NCI-H187 treated with DMSO at 0.1 percent for 48 hours (cell line): ENCODE data around the gene VPS72.

Experiments
- DNase-seq: peaks from one replicate; lab custom pipeline; 2025; lab: John Stamatoyannopoulos, UW

VPS72 gene

DNA sequence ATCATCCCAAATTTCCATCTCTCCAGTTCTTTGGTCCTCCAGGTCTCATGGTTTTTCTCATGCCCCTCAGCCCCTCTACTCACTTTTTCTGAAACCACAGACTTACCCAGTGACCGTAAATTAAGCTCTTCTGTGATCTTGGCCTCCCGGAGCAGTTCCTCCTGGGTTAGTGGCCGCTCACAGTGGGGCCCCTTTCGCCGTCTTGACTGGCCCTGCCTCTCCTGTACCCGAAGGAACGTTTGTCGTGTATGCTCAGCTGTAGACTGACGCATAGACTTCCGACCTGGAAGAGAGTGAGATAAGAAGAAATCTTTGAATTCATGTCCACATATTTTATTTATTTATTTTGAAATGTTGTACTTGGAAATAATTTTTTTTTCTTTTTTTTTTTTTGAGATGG lies 5.8 kb downstream of the VPS72 start:
- DNase-seq: no peak

DNA sequence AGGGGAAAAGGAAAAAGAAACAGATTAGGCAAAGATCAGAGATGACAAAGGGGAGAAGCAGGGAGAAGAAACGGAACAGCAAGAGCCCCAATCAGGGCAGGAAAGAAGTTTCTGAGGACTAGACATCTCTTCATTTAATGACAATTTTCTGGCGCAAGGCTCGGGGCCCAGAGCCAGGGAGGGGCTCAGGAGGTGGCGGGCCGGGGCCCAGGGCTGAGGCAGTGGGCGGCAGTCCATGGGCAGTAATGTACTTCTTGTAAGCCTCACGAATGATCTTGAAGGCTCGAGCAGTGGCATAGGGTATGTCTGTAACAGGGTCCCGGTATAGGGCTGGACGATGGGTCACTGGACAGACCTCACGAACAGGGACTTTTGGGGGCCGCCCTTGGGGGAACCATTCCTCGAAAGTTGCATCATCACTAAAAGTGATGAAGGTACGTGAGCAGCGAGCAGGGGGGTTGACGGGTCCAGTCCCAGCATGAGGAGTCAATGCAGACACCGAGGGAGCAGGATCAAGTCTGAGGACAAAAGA lies 13.4 kb downstream of the VPS72 start:
- no peak for DNase-seq

DNA sequence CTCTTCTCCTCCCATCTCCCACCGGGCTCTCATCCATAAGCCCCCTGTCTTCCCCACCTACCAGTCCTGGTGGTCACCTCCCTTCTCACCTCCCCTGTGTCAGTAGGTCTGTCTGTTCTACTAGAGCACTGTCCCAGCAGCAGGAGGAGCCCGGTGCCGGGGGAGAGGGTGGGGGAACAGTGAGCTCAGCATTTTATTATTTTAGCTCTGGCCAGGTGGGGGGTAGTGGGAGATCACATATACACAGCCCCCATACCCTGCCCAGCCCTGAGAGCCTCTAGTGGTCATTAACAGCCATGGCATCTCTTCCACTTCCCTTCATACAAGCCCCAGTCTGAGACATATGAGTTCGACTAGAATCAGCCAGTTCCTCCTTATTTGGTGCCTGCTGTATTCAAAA lies 14.1 kb downstream of the VPS72 start, which contains the start of gene TMOD4:
TMOD4 (minus strand) TSS at position 119 of the 400 bp plus-strand sequence. CDS start 1,106 bp downstream, outside the sequence.
- no peak for DNase-seq

DNA sequence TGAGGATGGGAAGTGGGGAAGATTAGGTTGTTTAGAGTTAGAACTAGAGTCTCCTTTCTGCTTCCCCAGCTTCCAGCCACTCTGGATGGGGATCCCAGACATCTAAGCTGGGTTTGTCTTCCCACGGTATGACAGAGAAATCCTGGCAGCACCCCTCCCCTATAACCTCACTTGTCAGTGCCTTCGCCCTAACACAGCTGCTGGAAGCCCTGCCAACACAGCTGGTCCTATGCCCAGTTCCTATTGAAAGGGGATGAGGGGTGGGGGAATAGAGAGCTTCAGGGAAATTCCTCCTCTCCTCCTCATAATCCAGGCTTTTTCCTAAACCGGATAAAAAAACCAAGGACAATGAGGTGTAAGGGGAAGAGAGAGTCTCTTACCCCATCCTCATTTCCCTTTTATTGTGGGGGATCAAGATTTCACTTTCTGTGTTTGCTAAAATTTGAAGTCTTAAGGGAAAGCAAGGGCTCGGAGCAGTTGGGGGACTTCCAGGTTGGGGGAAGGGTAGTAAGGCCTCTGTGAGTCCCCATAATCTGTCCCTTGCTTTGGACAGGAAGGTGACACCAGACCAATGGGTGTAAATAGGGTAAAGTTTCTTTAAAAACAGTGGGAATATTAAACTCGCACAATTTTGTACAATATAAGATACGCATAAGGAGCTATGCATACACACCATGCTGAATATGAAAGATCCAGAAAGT lies 14.8 kb downstream of the VPS72 start:
- no peak for DNase-seq

DNA sequence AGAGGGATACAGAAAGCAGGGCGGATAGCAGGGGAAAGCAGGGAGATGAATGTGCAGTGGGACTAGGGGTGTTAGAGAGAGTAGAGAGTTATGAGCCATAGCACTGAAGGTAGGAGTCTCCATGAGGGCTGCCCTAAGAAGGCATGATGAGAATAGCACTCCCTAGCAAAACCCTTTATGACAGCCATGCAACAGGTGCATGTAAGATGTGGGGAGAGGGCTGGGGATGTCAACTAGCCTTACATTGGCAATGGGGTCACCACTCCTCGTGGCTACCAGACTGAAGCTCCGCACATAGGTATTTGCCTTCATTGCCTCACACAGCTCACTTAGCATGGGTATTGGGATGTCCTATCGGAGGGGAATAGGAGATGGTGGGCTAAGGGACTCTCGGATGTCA lies 18.8 kb downstream of the VPS72 start:
- DNase-seq: no peak

DNA sequence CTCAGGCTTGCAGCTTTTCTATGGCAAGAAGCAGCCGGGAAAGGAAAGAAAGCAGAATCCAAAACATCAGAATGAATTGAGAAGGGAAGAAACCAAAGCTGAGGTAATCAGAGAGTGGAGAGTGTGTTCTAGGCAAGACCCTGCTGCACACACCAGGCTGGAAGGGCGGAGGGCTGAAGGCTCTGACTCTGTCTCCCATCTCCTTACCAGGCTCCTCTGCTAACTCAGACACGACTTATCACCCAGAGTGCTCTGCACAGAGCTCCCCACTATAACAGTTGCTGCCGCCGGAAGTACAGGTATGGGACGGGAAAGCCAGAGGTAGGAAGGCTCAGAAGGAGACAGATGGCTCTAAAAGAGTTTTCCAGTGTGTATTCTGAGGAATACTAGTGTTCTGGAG lies 22.9 kb downstream of the VPS72 start:
- no peak for DNase-seq

DNA sequence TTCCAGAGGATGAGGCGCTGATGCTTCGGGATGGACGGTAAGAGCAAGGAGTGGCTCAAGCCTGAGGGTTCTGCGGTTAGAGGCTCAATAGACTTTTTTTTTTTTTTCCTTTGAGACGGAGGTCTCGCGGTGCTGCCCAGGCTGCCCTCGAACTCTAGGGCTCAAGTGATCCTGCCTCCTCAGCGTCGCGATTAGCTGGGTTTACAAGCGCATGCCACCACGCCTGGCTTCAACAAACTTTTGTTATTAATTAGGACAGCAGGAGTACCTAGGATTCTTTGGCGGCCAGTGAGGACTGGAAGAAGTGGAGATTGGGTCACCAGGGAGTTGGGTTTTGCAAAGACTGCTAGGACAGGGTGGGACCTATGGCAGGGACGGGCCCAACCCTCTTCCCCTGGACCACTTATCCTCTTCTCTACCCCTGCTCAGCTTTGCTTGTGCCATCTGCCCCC lies 23.5 kb downstream of the VPS72 start:
- DNase-seq: no peak

DNA sequence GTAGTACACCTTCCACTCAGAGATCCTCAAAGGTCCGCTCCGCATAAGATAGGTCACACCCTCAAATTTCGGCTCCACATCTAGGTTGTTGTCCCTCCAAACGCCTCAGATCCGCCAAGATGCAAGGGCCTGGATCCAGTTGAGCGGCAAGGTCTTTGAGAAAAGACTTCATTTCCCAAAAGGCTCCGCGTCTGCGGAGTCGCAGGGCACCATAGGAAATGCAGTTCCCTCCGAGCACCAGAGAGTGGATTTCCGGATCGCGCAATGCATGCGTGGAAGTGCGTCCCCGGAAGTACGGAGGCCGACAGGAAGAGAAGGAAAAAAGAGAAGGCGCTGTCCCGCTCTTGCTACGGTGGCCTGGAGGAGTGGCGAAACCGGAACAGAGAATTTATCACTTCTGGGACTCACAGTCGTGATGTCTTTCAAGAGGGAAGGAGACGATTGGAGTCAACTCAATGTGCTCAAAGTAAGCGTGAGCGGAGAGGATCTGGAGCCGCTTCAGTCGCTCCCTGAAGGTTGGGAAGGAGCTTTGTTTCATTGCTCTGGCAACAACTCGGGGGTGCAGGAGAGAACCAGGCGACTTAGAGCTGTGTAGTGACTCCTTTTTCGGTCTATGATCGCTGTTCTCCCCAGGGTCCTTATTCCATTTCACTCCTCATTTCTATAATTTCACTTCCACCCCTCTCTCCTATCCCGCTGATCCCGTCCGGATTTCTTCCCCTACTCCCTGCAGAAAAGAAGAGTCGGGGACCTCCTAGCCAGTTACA lies 24.1 kb downstream of the VPS72 start, which contains the start of the genes LYSMD1 and SCNM1:
LYSMD1 (minus strand) TSS at position 165 of the 767 bp plus-strand sequence. CDS start 644 bp downstream, outside the sequence.
SCNM1 (plus strand) TSS at position 407 of the 767 bp plus-strand sequence; CDS start at position 416, 9 bp downstream.
- DNase-seq: peak; percentile 99

DNA sequence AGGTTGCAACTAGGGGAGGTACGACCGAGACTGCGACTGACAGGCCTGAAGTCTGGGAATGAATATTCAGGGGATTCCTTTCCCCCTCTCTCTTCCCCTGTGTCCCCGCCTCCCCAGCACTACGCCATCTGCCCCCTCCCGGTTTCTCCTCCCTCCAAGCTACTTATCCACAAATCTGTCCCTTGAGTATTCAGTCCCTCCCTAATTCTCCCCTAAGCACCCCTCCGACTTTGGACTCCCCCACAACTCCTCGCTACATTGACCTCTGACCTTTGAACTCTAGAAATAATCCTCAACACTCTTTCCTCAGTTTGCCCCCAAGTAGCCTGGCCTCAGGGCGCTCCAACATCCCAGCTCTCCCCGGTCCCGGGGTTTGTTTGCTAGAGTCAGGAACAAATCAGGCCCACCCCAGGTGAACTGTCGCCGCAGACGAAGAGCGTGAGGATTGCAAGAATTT lies 24.7 kb downstream of the VPS72 start:
- no peak for DNase-seq

DNA sequence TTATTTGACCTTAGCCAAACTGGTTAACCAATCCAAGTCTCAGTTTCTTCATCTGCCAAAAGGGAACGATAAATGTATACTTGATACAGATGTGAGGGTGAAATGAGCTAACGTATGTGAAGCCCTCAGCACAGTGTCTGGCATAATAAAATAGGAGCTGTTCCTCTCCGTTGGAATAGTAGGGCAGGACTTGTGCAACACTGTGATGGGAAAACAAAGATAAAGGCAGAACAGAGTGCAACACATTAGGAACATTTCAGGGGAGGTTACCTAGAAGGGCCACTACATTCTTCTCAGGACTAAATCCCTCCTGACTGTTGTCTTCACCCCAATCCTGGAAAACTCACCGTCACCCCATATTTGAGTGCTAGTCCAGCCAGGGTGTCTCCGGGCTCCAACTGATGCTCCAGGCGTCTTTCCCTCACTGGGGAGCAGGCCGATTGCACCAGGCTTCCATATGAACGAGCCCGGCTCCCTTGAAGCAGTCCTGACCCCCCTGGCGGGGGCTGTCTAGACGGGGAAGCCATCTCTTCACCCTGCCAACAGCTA lies 25.2 kb downstream of the VPS72 start:
- DNase-seq: no peak

DNA sequence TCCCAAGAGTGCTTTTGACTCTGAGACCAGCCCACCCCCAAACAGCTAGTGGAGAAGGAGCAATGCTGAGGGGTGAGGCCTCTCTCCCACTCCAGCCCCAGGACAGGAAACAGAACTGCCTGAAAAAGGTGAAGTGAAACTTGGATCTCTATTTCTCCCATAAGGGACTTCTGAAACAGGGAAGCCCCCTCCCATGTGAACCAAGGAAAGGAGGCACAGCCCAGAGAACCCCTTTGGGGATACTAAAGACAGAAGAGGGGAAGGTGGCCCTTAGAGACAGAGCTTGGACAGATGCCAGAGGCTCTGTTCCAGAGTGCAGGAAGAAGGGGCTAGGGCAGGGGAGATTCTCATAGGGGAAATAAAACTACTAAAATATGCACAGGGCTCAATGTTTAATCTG lies 30.6 kb downstream of the VPS72 start:
- no peak for DNase-seq

DNA sequence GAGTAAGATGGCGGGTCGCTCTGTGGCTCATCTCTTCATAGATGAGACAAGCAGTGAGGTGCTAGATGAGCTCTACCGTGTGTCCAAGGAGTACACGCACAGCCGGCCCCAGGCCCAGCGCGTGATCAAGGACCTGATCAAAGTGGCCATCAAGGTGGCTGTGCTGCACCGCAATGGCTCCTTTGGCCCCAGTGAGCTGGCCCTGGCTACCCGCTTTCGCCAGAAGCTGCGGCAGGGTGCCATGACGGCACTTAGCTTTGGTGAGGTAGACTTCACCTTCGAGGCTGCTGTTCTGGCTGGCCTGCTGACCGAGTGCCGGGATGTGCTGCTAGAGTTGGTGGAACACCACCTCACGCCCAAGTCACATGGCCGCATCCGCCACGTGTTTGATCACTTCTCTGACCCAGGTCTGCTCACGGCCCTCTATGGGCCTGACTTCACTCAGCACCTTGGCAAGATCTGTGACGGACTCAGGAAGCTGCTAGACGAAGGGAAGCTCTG lies 31.2 kb downstream of the VPS72 start:
- no peak for DNase-seq

DNA sequence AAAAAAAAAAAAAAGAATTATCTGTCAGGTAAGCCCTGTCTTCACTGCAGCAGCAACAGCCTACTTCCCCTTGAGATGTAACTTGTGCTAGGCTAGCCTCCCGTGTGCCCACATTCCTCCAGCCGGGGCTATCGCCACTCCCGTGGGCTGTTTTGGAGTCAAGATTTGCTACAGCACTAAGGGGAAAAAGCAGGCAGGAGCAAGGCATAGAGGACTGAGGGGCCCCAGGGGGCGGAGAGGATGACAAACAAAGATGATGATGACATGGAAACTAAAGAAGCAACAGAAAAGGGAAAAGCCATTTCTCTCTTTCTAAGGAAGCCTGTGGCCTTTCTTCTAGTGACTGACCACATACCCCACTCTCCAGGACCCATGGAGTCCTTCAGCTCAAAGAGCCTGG lies 31.7 kb downstream of the VPS72 start:
- no peak for DNase-seq

DNA sequence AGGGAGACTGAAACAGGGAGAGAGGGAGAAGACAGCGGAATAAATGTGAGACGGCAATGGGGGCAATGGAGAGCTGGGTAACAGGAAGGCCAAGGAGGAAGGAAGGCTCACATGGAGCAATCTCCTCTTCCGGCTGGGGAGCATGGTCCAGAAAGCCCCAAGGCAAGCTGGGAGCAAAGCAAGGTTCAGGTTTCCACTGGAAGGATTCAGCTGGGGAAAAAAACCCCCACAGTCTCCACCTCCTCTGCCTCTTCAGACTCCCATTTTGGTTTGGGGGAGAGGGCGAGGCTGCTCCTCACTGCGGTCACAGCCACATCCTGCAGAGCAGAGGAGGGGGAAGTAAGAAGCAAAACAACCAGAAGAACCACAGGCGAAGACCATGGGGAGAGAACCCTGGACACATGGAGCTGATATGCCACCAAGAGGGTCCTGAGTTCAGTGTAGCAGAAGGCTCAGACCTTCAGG lies 32.9 kb downstream of the VPS72 start:
- DNase-seq: no peak

DNA sequence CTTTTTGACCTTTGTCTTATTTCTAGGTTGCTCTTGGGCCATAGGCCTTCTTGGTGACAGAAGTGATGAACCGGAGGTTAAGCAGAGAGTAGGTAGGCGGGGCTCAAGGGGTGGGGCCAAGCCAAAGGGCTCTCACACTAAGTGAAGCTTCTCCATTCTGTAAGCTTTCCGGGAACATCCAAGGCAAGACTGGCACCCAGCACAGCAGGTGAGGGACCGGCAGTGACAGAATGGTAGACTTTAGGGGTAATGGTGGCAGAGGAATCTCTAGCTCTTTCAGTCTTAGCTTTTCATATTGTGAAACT lies 33.5 kb downstream of the VPS72 start, which contains the start of gene TNFAIP8L2:
TNFAIP8L2 (plus strand) TSS at position 135 of the 305 bp plus-strand sequence. CDS start 2,049 bp downstream, outside the sequence.
- DNase-seq: no peak

DNA sequence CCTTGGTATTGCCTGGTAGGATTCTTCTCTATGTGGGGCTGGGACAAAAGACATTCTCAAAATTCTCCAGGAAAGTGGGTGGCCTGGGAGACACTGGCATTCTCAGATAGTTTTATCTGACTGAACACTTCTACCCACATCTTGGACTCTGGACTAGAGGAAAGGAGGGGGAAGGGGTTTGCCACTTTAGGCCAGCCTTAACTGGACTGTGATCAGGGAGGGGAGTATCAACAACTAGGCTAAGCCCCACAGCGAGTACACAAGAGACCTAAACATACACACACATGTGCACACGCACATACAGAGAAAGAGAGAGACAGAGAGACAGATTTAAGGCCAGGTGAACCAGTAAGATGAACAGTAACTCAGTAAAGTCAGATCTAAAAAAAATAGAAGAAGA lies 42.3 kb downstream of the VPS72 start:
- no peak for DNase-seq

DNA sequence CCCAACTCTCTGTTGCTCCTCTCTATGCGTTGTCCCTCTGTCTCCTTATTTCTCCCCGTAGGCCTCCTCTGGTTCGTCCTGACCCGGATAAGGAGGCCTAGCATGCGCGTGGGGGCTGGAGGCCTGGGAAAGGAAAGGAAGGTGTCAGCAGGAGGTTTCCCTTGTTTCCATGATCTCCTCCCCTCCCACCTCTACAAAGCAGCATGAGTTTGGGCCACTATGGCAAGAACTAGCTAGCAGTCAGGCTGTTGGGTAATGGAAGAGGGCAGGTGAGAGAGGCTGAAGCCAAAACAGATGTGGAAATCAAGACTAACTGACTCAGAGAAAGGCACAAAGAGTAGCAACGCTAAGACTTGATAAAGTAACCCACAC lies 42.9 kb downstream of the VPS72 start:
- no peak for DNase-seq

DNA sequence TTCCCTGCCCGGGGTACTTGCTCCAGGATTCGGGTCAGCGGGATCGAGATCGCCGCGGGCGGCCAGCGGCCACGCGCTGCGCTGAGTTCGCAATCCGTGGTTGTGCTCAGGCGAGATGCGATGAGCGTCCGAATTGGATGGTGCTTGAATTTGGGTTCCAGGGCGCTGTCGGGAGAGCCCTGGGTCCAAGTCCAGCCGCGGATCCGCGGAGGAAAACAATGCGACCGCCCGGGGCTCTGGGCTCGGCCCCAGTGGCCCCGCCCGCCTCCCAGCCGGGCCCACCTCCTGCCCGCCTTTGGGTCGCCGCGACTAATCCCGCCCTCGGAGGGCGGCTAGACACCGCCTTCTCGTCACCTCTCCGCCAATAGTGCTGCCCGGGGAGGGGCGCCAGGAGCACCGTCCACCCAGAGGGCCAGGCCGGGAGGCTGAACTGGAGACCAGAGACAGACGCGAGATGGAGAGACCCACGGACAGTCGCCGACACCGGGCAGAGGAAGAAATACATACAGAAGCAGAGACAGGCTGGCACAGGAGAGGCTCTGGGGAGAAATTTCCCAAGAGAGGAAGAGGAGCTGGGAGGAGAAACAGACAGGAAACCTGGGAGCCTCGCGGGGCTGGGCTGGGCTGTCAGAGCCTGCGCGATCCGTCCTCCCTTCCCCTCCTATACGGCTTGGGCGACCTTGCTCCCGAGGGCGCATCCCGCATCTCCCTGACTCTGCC lies 43.4 kb downstream of the VPS72 start, which contains the start of gene SEMA6C:
SEMA6C (minus strand) TSS at position 220 of the 720 bp plus-strand sequence. CDS start 4,010 bp downstream, outside the sequence.
- peak; percentile 94 for DNase-seq

DNA sequence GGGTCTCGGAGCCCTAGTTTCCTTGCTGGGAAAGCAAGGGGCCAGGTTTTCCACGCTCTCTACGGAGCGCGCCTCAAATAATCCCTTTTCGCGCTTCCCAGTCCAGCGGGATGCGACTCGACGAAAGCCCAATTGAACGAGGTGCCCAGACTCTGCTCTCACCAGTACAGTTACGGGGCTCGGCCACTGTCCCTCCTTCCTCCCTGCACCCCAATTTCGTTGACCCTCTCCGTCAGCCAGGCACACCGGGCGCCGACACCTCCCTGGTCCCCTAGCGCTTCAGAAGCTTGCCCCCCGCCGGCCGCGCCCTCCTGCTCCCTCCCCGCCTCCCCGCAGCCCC lies 44.0 kb downstream of the VPS72 start:
- DNase-seq: no peak

DNA sequence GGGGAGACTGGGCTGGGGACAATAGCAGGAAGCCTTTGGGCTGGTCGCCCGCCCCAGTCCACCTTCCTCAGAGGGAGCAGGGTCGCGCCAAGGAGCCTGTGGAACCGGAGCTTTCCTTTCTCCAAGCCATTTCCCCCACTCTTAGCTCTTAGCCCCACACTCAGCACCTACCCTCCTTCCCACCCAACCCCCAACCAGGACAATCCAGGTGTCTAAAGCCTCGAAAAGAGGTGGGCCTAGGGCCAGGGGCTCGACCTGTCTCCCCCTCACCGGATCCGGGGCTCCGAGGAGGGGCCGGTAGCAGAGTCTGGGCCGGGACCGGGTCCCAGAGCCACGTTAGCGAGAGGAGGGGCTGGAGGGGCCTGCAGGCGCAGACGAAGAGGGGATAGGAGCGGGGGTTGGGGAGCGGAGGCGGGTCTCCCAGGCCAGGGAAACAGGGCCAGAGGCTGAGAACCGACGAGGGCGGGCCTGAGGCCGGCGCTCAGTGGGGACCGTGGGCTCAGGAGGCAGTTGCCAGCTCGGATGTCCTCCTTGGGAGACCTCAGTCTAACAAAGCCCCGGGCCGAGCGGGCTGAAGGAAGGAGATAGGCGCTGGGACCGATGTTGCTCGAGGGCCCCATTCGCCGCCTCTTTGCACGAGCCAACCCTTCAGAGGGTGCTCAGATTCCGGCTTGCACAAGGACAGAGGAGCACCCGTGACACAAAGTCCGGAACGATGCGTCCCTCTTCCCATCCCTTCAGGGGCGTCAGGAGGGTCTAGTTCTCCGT lies 44.5 kb downstream of the VPS72 start:
- no peak for DNase-seq
